ENCODE results near the gene CHCHD6.

- TF ChIP-seq CTCF (IDR thresholded peaks at IDR 0.05) (no peak), POLR2A (IDR thresholded peaks at IDR 0.05) (no peak)
Observed at GRCh38 chr3:126889276-126890201, 185.5 kb downstream of the CHCHD6 start.
